ENCODE measurements around the gene CTSW.

Gene CTSW

DNA sequence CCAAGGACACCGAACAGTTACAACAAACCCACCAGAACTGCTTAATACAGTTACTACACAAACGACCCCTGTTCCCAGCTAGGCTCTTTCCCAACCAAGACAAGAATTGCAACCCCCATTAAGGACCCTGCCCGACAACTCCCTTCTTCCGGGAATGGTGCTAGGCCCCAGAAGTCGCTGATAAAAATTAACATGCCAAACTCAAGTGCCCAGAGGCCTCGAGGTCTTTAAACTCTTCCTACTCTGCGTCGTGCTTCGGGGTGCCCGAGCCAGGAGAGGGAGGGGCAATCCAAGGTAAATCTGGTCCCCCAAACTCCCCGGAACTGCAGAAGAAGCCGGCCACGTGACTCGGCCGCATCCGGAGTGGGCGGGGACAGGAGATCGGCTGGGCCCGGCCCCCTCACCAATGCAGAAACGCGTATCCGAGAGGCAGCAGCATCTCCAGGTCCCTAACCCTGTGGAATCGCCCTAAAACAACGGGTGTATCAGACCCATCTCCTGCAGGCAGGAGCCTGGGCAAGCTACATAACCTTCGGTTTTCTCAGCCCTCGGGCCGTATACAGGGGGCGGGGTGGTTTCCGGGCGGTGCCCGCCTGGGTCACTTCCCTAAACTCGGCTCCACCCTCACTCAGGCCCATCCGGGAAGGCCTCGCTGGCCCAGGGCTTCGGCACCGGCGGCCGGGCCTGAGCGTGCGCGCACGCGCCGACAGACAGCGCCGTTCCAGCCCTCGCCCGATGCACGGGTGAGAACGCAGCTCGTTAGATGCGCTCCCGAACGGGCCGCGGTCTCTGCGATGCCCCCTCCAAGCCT lies 22.7 kb upstream of the CTSW start:
- peak; percentile 75 for DNase-seq (ENCODE audit: low spot score)

DNA sequence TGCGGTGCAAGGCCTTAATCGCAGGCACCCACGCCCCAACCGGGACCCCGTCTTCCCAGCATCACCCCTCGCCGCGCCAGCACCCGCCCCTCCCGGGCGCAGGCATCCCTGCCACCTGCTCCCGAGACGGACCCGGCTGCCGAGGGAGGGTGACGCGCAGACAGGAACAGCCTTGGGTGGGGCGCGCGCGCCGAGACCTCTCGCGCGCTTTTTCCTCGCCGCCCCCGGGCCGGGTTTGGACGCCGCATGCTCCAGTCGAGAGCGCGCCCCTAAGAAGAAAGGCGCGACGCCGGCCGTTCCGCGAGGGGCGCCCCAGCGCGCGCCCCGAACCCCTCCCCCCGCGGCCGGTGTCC lies 22.2 kb upstream of the CTSW start:
- no peak for DNase-seq (ENCODE audit: low spot score)

DNA sequence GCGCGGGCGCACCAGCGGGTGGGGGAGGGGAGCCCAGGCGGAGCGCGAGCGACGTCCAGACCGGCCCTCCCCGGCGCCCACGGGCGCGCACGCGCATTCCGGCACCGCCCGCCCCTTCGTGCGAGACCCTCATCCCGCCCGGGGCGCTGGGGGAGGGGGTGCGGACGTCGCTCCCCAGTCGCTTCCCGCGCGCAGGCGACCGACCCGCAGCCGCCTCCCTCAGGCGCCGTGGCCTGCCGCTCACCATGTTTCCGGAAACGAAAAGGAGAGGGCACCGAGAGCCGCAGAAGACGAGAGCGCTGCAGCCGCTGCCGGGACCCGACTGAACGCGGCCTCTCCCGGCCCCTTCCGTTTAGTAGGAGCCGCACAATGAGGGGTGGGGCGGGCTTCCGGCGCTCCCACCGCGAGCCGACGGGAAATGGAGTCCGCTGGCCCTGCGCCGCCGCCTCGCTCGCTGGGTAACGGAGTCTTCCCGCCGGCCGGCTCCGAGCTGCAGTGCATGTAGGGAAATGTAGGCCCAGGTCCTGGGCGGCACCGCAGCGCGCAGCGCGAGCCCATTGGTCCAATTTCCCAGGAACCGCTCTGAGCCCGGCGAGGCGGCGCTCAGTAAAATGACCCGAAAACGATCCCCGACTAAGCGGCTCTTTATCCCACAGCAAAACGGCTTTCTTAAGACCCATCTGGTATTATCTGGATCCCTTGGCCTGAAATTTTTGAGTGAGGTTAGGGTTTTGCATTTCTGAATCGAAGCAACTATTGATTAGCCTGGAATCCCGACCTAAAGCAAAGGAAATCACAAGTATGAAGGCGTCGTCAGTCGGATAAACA lies 21.6 kb upstream of the CTSW start, which contains the start of gene CFL1:
TSS of gene CFL1 (minus strand) at position 328 of the 828 bp plus-strand sequence. CDS start at position 247, 81 bp downstream.
- peak; percentile 95 for DNase-seq (ENCODE audit: low spot score)

DNA sequence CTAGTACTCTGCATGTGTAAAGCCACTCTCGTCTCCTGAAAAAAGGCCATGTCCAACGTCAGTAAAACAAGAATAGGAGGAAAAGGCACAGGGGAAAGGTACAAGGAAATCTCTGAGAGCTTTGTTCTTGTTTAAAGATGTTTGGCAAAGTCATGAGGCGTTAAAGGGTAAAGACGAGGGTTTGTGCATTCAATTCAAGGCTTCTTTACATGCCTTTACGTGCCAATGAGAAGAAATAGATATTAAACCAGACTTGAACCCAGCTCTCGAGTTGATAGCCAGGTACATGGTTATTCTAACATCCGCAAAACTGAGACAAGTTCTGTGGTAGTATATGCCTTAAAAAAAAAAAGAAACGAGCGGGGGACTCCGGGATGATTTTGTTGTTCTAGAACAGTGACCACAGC lies 21.0 kb upstream of the CTSW start:
- DNase-seq (ENCODE audit: low spot score): peak; percentile 84

DNA sequence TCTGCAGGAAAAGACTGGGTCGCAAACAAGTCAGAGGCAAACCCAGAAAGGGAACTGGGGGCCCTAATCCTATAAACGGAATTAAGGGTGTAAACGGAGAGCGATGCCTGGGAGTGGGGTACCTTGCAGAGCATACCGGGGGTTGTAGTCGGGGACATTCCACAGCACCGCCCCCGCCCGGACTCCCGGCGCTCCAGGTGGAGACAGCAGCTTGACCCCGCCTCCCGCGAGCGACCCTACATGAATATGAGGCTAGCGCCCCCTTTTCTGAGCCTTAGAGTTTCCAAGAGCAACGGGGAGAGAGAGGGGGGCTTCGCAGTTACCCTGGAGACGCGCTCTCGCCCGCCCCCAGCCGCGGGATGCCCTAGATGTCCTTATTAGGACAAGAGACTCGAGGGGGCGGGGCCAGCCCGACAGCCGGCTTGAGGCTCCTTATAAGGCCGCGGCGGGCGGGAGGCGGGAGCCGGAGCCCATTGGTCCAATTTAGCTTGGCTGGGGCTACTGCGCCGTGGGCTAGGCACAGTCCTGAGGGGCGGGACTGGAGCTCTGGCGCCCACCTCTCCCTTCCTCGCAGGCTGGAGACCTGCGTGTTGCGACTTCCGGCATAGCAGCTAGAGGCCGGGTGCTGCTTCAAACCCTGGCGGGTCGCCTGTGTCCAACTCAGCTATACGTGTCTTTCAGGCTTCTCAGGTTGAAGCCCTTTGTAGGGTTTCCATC lies 20.4 kb upstream of the CTSW start:
- peak; percentile 98 for DNase-seq (ENCODE audit: low spot score)

DNA sequence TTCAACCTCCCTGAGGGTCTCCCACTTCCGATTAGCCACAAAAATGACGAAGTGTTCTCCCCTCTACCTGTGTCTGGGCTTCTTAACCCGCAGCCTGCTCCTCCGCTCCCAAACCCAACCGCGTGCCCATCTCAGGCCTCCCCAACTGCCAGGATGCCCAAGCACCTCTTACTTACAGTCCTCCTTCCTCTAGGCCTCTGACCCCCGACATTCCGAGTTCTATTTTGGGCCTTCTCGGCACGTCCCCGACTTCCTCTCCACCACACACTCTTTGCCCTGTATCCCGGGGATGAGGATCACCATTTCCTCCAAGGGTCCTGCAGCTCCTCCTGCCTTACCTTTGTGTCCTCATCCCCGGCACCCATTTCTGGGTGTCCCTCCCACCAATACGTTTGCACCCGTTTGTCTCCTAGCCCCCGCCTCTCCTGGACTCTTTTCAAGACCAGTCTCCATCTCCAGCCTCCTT lies 19.8 kb upstream of the CTSW start:
- DNase-seq (ENCODE audit: low spot score): no peak

DNA sequence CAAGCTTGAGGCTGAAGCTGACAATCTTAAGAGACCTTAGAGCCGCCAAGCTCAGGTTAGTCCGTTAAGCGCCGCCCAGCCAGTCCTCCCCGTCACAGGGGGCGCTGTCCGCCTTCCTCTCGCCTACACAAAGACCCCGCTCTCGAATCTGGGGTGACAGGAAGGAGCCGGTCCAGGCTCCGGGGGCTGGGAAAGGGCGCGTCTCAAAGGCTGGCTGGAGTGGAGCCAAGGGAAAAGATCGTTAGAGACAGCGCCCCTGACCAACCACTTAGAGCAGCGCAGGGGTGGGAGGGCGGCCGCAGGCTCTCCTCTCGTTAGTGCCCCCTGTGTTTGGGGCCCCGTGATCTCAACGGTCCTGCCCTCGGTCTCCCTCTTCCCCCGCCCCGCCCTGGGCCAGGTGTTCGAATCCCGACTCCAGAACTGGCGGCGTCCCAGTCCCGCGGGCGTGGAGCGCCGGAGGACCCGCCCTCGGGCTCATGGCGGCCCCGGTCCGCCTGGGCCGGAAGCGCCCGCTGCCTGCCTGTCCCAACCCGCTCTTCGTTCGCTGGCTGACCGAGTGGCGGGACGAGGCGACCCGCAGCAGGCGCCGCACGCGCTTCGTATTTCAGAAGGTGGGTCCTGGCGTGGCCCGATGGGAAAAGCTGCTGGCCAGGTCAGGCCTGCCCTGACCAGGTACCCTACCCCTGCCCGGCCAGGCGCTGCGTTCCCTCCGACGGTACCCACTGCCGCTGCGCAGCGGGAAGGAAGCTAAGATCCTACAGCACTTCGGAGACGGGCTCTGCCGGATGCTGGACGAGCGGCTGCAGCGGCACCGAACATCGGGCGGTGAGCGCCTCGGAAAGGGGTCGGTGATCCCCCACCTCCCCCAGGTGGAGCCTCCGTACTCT lies 19.1 kb upstream of the CTSW start, which contains the start of gene MUS81:
TSS of gene MUS81 (plus strand) at position 156 of the 887 bp plus-strand sequence. CDS start at position 477, 321 bp downstream.
- DNase-seq (ENCODE audit: low spot score): peak; percentile 93

DNA sequence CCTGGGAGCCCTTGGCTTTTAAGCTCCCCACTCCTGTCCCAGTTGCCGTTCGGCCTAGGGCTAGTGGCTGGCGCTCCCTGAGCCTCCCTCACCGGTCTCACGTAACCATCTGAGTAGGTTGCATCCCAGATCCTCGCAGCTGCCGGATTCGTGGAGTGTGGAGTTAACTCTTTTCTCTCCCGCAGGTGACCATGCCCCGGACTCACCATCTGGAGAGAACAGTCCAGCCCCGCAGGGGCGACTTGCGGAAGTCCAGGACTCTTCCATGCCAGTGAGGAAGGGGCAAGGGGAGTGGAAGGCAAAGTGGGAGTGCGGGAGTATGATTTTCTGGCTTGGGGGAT lies 18.5 kb upstream of the CTSW start:
- no peak for DNase-seq (ENCODE audit: low spot score)

DNA sequence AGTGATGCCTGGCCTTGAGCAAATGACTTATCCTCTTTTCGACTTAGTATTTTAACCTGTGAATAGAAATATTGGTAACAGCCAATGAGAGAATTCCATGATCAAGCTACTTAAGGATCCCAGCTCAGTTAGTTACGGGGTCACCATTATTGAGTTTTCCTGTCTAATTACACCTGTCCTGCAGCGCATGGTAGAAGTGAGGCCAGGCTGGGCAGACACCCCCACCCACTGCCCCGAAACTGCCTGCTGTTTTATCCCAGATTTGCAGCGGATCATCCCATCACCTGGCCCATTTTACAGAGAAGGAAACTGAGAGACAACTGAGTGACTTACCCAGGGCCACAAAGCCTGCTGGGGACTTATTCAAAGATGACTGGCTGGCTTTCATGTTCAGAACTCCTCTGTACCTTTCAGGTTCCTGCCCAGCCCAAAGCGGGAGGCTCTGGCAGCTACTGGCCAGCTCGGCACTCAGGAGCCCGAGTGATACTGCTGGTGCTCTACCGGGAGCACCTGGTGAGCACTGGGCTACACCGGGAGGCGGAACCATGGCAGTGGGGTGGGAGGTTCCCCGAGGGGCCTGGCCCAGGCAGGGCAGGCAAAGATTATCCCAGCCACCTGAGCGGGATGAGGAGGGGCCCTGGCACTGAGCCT lies 18.0 kb upstream of the CTSW start:
- DNase-seq (ENCODE audit: low spot score): no peak

DNA sequence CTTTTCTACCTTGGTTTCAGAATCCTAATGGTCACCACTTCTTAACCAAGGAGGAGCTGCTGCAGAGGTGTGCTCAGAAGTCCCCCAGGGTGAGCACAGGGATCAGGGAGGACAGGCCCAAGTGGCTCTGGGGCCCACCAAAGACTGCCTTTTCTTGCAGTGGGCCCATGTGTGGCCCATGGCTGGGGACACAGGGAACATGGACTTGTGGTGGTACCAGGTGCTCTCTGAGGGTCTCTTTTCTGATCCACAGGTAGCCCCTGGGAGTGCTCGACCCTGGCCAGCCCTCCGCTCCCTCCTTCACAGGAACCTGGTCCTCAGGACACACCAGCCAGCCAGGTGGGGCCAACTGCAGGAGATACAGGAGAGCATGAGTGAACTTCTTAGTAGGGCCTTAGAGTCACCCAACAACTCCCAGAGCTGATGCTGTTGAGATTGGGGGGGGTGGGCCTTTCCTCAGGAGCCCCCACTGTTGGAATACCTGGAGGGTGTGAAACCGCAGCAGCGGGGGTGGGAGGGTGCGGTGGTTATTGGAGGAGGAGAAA lies 17.4 kb upstream of the CTSW start:
- DNase-seq (ENCODE audit: low spot score): no peak

DNA sequence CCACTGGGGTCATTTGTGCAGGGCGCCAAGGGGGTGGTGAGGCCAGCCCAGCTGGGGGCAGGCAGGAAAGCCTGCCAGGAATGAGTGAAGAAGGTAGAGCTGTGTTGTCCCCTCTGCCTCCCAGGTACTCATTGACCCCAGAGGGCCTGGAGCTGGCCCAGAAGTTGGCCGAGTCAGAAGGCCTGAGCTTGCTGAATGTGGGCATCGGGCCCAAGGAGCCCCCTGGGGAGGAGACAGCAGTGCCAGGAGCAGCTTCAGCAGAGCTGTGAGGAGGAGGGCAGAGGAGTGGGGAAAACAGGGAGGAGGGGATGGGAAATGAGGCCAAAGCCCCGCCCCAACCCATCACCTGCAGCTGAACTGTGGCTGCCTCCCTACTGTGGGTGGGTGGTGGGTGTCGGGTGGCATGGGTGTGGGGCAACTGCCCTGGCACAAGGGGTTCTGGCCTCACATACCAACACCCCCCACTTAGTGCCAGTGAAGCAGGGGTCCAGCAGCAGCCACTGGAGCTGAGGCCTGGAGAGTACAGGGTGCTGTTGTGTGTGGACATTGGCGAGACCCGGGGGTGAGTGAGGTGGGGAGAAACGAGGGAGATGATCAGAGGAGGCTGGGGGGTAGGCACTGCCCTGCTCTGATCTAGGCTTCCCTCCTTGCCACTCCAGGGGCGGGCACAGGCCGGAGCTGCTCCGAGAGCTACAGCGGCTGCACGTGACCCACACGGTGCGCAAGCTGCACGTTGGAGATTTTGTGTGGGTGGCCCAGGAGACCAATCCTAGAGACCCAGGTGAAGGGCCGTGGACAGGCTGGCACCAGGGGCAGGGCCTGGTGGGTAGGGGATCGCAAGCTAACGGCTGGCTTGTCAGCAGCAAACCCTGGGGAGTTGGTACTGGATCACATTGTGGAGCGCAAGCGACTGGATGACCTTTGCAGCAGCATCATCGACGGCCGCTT lies 16.4 kb upstream of the CTSW start:
- no peak for DNase-seq (ENCODE audit: low spot score)

DNA sequence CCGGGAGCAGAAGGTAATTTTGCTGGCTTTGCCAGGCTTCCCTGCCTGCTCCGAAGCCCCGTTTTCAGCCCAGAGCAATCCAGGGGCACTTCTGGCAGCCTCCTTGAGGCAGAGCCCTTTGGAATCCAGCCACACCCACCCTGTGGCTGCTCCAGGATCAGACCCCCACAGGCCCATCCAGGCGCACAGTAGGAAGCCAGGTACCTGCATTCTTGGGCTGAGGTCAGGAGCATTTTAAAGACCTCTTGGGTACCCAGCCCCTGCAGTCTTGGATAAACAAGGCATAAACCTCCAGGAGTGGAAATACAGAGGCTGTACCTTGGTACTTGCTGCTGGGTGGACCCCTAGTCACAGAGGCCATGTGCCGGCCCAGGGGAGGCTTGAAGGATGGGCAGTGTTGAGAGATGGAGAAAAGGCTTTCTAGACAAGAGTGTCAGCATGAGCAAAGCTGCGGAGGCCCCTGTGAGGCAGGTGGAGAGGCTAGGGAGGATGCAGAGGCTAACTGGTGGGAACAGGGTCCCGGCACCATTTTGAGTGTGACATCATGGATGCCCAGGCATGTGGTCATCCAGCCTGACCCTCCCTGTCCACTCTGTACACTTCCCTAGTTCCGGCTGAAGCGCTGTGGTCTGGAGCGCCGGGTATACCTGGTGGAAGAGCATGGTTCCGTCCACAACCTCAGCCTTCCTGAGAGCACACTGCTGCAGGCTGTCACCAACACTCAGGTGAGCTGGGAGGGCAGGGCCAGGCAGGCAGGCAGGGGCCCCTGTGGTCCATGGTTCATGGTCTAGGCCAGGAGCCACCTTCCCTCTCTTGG lies 15.5 kb upstream of the CTSW start:
- no peak for DNase-seq (ENCODE audit: low spot score)

DNA sequence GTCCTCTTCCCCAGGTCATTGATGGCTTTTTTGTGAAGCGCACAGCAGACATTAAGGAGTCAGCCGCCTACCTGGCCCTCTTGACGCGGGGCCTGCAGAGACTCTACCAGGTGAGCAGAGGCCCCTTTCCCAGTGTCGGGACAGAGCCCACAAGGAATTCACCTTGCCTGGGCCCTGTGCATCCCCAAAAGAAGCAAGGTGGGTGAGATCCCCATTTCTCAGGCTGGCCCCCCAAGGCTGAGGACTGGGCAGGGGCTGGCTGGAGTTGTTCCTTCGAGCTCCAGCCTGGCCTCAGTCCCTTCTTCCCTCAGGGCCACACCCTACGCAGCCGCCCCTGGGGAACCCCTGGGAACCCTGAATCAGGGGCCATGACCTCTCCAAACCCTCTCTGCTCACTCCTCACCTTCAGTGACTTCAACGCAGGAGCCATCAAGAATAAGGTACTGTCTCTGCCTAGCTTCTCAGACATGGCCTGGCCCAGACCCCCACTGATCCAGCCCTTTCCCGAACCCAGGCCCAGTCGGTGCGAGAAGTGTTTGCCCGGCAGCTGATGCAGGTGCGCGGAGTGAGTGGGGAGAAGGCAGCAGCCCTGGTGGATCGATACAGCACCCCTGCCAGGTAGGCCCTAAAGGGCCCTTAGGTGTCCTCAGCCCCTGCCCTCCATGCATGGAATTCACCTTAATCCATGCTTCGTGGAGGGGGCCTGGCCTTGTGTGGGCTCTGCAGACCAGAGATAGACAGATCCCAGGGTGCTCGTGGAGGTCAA lies 14.7 kb upstream of the CTSW start:
- DNase-seq (ENCODE audit: low spot score): no peak

DNA sequence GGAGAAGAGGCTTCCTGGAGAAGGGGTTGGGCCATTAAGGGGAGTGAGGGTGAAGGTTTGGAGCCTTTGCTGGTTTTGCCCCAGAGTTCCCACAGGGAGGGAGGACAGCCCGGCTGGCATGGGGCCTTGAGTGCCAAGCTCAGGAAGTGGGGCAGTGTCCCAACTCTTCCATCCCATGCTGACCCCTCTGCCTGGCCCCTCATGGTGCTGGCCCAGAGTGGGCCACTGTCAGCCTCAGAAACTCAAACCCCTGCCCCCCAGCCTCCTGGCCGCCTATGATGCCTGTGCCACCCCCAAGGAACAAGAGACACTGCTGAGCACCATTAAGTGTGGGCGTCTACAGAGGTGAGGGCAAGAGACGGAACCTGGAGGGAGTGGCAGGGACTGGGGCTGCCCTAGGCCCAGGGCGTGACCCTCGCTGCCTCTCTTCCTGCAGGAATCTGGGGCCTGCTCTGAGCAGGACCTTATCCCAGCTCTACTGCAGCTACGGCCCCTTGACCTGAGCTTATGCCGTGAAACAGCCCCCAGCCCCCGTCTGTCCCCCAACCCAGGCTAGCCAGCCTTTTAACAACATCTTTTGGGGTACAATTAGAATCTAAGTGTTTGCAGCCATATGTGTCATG lies 14.0 kb upstream of the CTSW start:
- DNase-seq (ENCODE audit: low spot score): no peak

DNA sequence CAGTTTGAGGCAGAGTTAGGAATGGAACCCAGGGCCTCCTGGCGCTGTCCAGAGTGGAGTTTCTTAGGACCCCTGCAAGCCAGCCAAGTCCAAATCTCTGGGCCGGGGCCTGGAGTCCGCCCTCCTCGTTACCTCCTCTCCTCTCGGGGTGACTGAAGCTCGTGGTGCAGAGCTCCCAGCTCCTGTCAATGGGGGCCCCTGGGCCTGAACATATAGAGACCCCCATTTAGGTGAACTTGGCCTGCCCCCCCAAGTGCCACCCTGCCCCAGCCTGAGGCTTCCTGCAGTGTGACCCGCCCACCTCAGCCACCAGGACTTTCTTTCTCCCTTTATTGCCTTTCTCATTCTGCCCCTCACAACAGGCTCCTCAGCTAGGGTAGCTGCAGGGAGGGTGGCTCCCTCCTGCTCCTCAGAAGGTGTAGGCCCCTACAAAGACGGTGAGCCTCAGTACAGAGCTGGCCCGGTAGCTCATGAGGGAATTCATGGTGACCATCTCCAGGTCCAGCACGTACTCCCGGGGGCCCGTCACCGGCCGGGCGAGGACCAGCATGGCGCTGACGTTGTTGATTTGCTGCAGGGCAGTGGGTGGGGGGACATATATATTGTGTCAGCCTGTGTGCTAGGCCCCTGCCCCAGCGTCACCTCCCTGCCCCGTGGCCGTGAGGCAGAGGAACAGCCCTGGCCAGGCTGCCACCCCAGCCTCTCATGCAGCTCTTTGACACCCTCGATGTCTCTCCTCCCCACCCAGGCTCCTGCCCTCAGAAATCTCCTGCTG lies 12.9 kb upstream of the CTSW start:
- DNase-seq (ENCODE audit: low spot score): no peak

DNA sequence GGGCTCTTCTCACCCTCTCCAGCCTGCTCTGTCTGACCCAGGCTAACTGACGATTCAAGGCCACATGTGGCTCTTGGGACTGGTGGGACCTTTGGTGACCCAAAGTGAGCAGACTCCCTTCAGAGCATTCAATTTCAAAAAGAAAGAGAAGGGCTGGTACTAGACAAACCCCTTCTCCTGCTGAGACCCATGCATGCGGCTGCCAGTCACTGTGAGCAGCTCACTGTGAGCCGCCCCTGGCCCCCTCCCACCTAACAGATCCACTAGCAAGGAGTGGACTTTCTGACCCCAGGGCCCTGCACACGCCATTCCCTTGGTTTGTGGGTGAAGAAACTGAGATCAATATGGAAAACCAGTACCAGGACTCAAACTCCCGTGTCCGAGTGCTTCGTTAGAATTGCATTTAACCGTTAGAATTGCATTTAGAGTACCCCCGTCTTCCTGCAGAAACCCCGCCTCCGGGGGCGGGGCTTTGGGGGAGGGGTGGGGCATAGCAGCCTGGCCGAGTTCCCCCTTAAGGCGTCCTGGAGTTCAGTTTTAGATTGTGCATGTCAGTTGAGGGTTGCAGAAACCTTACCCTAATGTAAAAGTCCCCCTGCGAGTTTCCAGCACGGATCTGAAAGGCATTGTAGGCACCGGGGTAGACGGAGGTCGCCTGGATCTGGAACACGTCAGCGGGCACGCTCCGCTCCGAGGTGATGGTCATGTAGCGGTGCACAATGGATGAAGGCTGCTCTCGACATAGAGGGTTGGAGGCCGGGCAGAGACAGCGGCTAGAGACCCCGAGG lies 12.2 kb upstream of the CTSW start:
- no peak for DNase-seq (ENCODE audit: low spot score)

All from pons (tissue), 1 donor.